HG02588 (cell line): ENCODE measurements around the gene ESRP2.

Experiments
- ATAC-seq: cut with Tn5 transposase; IDR thresholded peaks from one replicate; pipeline ENCODE4 v1.9.1; 2021; ENCODE audit warnings: mild to moderate bottlenecking, moderate library complexity; ENCODE audit not compliant: unreplicated experiment

ESRP2 gene

GRCh38 chr16:68235887-68236136 is at the start of gene ESRP2:
Gene ESRP2, minus strand, starts transcription at chr16:68236127. Its CDS starts 82 bp downstream, at chr16:68236045.
- ATAC-seq, result no peak

DNA sequence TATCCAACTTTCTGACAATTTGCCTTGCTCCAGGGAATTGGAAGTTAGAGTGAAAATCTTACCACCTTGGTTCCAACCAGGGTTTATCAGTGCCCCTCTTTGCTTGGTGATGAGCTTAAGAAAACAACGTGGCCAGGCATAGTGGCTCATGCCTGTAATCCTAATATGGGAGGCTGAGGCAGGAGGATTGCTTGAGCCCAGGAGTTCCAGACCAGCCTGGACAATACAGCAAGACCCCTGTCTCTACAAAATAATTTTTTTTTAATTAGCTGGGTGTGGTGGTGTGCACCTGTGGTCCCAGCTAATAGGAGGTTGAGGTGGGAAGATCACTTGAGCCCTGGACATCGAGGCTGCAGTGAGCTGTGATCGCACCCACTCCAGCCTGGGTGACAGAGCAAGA is 49.8 kb upstream of the ESRP2 start:
- ATAC-seq, result no peak

GRCh38 chr16:68284847-68285246 is 48.9 kb upstream of the ESRP2 start:
- ATAC-seq, result peak; percentile 53

GRCh38 chr16:68283801-68284598 is 48.1 kb upstream of the ESRP2 start:
- peak; percentile 44 for ATAC-seq

DNA sequence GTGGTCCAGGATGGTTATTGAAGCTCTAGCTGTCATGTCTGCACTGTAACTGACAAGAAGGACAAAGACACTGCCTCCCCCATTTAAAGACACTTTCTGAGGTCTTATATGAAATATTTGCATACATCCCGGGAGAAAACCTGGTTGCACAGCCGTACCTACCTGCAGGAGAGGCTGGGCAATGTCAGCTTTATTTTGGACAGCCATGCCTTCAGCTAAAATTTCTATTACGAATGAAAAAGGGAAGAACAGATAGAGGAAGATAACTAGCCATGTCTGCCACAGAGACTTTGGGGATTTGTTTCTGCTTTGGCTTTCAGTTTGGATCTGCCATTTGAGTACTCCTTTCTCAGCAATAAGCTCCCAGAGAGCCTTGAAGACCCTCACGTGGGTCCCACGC is 47.4 kb upstream of the ESRP2 start:
- ATAC-seq, result no peak

- no peak for ATAC-seq
These were observed 46.1 kb upstream of the ESRP2 start for GRCh38 chr16:68282064-68282452.

GRCh38 chr16:68281368-68282063 is 45.6 kb upstream of the ESRP2 start:
- no peak for ATAC-seq

- ATAC-seq, result no peak
These were observed 44.0 kb upstream of the ESRP2 start for GRCh38 chr16:68279726-68280558.

GRCh38 chr16:68276223-68276622 is 40.3 kb upstream of the ESRP2 start:
- ATAC-seq, result no peak

- no peak for ATAC-seq
These were observed 39.8 kb upstream of the ESRP2 start for GRCh38 chr16:68275611-68276191.

DNA sequence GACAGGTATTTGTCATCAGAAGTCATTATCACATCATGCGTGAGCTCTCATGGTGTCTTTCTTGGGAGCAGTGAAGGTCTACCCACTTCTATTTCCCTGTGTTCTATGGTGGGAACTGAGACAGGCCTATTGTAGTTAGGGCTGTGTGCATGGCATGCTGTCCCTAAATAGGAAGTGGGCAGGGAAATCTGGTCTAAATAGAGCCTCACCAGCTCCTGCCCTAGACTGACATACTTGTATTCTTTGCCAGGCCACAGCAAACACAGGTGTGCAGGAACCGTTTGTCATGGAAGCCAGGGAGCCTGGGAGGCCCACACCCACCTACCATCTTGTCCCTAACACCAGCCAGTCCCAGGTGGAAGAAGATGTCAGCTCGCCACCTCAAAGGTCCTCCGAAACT is 38.5 kb upstream of the ESRP2 start:
- ATAC-seq, result no peak

DNA sequence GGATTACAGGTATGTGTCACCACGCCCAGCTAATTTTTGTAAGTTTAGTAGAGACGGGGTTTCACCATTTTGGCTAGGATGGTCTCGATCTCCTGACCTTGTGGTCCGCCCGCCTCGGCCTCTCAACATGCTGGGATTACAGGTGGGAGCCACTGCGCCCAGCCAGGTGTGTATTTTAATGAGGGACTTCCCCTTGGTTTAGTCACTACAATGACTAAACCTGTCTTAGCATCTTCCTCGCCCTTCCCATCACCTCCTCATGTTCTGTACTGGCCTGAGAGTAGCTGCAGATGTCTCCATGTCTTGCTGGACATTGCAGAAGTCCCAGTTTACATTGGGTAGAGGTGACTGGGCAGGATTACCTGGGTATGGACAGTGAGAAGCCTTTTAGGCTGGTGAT is 38.0 kb upstream of the ESRP2 start:
- no peak for ATAC-seq

- no peak for ATAC-seq
These were observed 37.5 kb upstream of the ESRP2 start for GRCh38 chr16:68273459-68273858.

GRCh38 chr16:68272507-68273209 is 36.7 kb upstream of the ESRP2 start:
- ATAC-seq, result no peak

DNA sequence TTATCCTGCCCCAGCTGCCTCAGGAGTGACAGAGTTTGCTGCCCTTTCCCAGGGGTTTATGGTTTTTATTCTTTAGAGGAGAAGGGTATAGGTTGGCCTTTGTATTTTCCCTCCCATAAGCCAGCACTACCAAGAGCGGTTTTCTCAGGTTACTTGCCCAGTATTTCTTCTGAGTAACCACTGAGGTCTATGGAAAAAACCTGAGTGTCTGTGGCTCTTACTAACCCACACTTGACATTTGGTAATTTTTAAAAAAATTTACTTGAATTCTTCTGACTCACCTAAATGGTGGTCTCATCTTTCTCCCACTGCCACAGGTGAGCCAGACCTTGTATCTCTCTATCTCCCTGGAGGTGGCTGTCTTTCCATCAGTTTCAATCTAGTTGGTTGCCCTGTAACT is 34.4 kb upstream of the ESRP2 start:
- ATAC-seq, result no peak

DNA sequence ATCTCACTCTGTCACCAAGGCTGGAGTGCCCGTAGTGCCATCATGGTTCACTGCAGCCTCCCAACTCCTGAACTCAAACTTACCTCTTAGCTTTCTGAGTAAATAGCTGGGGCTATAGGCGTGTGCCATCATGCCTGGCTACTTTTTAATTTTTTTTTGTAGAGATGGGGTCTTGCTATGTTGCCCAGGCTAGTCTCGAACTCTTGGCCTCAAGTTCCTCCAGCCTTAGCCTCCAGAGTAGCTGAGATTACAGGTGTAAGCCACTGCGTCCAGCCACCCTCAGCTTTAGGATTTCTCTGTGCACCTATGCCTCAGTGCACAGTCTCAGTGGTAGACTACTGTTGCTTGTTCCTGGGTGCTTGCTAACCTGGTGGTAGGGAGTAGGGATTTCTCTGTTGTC is 33.9 kb upstream of the ESRP2 start:
- no peak for ATAC-seq

DNA sequence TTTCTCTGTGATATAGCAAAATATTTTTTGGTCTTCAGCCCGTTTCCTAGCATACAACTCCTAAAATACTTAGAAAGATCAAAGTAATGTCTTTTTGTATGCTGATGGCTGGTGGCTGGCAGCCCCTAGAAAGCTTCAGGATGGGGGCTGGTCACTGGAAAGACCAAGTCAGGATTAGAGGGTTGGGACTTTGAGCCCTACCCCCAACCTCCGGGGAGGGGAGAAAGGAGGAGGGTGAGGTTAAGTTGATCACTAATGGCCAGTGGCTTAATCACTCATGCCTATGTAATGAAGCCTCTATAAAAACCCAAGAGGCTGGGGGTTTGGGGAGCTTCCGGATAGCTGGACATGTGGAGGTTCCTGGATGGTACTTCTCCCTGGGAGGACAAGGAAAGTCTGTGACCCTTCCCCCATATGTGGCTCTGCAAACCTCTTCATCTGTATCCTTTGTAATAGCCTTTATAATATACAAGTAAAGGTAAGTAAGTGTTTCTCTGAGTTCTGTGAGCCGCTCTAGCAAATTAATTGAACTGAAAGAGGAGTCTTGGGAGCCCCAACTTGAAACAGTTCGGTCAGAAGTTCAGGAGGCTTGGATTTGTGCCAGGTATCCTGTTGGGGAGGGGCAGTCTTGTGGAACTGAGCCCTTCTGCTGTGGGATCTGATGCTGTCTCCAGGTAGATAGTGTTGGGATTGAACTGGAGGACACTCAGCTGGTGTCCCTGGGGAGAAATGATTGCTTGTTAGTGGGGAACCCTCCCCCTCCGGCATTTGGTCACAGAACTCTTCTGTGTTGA is 31.9 kb upstream of the ESRP2 start:
- ATAC-seq, result no peak

DNA sequence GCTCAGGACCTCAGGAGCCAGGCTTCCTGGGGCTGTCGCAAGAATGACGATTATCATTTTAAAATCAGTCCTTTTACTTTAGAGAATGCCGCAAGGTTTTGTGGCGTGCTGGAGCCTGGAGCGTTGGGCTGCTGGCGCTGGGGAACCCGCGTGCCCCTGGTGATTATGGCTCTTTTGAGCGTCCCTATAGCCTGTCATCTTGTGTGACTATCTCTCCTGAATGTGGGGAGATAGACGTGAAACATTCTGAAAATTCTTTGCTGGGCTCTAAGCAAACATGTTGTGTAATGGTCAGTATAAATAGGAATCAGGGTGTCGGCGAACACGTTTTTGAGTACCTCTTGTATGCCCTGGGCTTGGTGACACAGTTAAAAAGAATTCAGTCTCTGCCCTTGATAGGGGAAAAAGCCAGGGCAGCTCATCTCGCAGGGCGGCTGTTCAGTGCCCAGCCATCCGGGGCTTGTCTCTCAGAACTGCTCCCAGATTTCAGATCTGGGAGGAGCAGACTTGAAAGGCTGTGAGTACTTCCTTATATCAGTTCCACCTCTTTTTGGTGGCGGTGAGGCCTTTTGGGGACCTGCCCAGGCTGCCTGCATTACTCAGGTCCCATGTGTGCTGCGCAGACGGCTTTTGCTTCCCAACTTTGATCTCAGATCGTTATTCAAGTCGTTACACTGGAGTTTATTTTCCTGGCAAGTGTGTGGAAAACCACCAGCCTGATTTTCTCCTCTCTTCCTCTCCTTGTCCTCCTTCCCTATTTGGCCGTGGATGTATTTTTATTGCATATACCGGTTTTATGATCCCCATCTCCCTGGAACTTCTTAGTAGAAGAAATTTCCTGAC is 29.4 kb upstream of the ESRP2 start:
- peak; percentile 7 for ATAC-seq
